Calu3 (cell line): ENCODE data around the gene BTNL2. TPM values are rescaled to one million over a fixed set of nuclear protein-coding genes. Genes with fewer than 3 reads are reported as not detected.
"Not testable (repeated sequence)": the region's sequence is repeated elsewhere in the genome, so short reads cannot be mapped to it uniquely, and the experiment has no call there.

Source experiments
- BruUV-seq: library from RNA; stranded (reverse); fragments of 400-500 nt; replicated peaks from 2 replicates; lab custom pipeline; 2021; lab: Mats Ljungman, UMichigan
- CTCF ChIA-PET: fragments of 300-600 bp; sonication (Branson Sonifier 250); formaldehyde crosslinking; loops from one replicate; lab custom pipeline; 2022; ENCODE audit warnings: antibody characterized with exemption; lab: Charles Lee
- DNase-seq: peaks from one replicate; pipeline ENCODE4 v3.0.0; 2022
- H3K27ac Mint-ChIP-seq: one replicate; pipeline ENCODE4 v1.8.0; 2022; ENCODE audit warnings: mixed read lengths; ENCODE audit not compliant: unreplicated experiment
- H3K27me3 Mint-ChIP-seq: one replicate; pipeline ENCODE4 v1.8.0; 2022; ENCODE audit warnings: mixed read lengths; ENCODE audit not compliant: unreplicated experiment
- H3K36me3 Mint-ChIP-seq: one replicate; pipeline ENCODE4 v1.8.0; 2022; ENCODE audit warnings: mild to moderate bottlenecking, moderate library complexity, mixed read lengths; ENCODE audit not compliant: insufficient read depth, unreplicated experiment
- H3K4me1 Mint-ChIP-seq: one replicate; pipeline ENCODE4 v1.8.0; 2022; ENCODE audit warnings: mild to moderate bottlenecking, low read depth, mixed read lengths; ENCODE audit not compliant: unreplicated experiment
- H3K4me3 Mint-ChIP-seq: one replicate; pipeline ENCODE4 v1.8.0; 2022; ENCODE audit warnings: mild to moderate bottlenecking, low read depth, moderate library complexity, mixed read lengths; ENCODE audit not compliant: unreplicated experiment
- H3K9me3 Mint-ChIP-seq: one replicate; pipeline ENCODE4 v1.8.0; 2022; ENCODE audit warnings: low read depth, mixed read lengths; ENCODE audit not compliant: unreplicated experiment
- intact Hi-C: fragments of 100-400 bp; cut with micrococcal nuclease; formaldehyde crosslinking; loops from one replicate; pipeline ENCODE4 v1.10.0; 2022; ENCODE audit not compliant: unreplicated experiment
- total RNA-seq: library from RNA; stranded (reverse); gene quantifications from 2 replicates; pipeline ENCODE4 v1.2.3, GENCODE V29; 2022
- TF ChIP-seq, protein P1 (sequence below): fragments of 200-600 bp; IDR thresholded peaks from one replicate; pipeline ENCODE4 v1.8.0; 2022; ENCODE audit warnings: antibody characterized with exemption; ENCODE audit not compliant: unreplicated experiment

The BTNL2 gene
- total RNA-seq, 1 experiment from 2014 or later, result not detected

DNA sequence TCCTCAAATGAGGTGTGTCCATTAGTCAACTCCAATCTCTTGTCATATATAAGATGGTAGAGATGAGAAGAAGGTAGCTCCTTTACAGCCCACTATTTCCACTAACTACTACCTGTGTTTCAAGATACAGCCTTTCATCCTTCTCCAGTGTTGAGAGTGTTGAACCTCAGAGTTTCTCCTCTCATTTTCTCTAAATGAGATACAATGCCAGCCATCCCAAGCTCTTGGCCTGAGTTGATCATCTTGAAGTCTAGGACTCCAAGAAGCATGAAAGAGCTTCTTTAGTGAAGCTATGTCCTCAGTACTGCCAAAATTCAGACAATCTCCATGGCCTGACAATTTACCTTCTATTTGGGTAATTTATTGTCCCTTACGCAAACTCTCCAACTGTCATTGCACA, 32.2 kb upstream of the BTNL2 start:
- Mint-ChIP-seq H3K9me3 (peaks cover 2% of the 10 kb centered on the region), H3K36me3 (peaks cover 12% of the 10 kb centered on the region), H3K27me3 (peaks cover 43% of the 10 kb centered on the region), H3K4me3 (peak overlapping the region; percentile 95), H3K4me1 (peaks cover 11% of the 10 kb centered on the region), H3K27ac (peak overlapping the region; percentile 93)
- DNase-seq, result no peak
- intact Hi-C loops, result no loop called here
- TF ChIP-seq, protein P1, sequence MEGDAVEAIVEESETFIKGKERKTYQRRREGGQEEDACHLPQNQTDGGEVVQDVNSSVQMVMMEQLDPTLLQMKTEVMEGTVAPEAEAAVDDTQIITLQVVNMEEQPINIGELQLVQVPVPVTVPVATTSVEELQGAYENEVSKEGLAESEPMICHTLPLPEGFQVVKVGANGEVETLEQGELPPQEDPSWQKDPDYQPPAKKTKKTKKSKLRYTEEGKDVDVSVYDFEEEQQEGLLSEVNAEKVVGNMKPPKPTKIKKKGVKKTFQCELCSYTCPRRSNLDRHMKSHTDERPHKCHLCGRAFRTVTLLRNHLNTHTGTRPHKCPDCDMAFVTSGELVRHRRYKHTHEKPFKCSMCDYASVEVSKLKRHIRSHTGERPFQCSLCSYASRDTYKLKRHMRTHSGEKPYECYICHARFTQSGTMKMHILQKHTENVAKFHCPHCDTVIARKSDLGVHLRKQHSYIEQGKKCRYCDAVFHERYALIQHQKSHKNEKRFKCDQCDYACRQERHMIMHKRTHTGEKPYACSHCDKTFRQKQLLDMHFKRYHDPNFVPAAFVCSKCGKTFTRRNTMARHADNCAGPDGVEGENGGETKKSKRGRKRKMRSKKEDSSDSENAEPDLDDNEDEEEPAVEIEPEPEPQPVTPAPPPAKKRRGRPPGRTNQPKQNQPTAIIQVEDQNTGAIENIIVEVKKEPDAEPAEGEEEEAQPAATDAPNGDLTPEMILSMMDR, result no peak
- no TSS peak for BruUV-seq
- CTCF ChIA-PET, result interaction anchor here (0.5 to 0.7 kb wide), 3 partner anchors 213 to 892 kb away, joined by 3 to 5 read pairs (median 3); partner anchors contain the start of gene ATP6V1G2

- intact Hi-C loops, result no loop called here
- Mint-ChIP-seq H3K36me3 (peaks cover 12% of the 10 kb centered on the region), H3K4me1 (peaks cover 11% of the 10 kb centered on the region), H3K27ac (no peak overlapping the region), H3K4me3 (no peak overlapping the region), H3K9me3 (peaks cover 2% of the 10 kb centered on the region), H3K27me3 (peaks cover 61% of the 10 kb centered on the region)
- TF ChIP-seq, protein P1, result no peak
- CTCF ChIA-PET, result interaction anchor here (0.7 kb wide), 1 partner anchor 348 kb away, joined by 3 read pairs; no protein-coding TSS in a partner anchor
- no peak for DNase-seq
- no TSS peak for BruUV-seq
Observed at GRCh38 chr6:32436995-32437836, 30.2 kb upstream of the BTNL2 start.

- no peak overlapping the region for H3K4me3 Mint-ChIP-seq
- H3K4me1 Mint-ChIP-seq, result peaks cover 11% of the 10 kb centered on the region
- DNase-seq, result no peak
- intact Hi-C loops, result no loop called here
- peaks cover 12% of the 10 kb centered on the region for H3K36me3 Mint-ChIP-seq
- no TSS peak for BruUV-seq
- TF ChIP-seq, protein P1, result no peak
- CTCF ChIA-PET, result interaction anchor here (0.6 to 0.7 kb wide), 2 partner anchors 8 to 349 kb away, joined by 3 to 7 read pairs; no protein-coding TSS in a partner anchor
- H3K9me3 Mint-ChIP-seq, result peaks cover 2% of the 10 kb centered on the region
- H3K27me3 Mint-ChIP-seq, result peaks cover 62% of the 10 kb centered on the region
- no peak overlapping the region for H3K27ac Mint-ChIP-seq
Observed at GRCh38 chr6:32436186-32436585, 29.2 kb upstream of the BTNL2 start.

- not testable (repeated sequence) for H3K9me3 Mint-ChIP-seq, H3K4me3 Mint-ChIP-seq, H3K27ac Mint-ChIP-seq, BruUV-seq, H3K4me1 Mint-ChIP-seq, DNase-seq, H3K36me3 Mint-ChIP-seq
- peaks cover 71% of the 10 kb centered on the region for H3K27me3 Mint-ChIP-seq
- intact Hi-C loops, result loop anchor here (2.0 to 5.0 kb wide), 2 partner anchors 259 to 353 kb away; no protein-coding TSS in a partner anchor
- CTCF ChIA-PET, result interaction anchor here (0.5 kb wide), 1 partner anchor 322 kb away, joined by 3 read pairs; no protein-coding TSS in a partner anchor
Observed at GRCh38 chr6:32433950-32434349, 27.0 kb upstream of the BTNL2 start.
